K562 (cell line): ENCODE results near the gene EFNA2. TPM values are rescaled to one million over a fixed set of nuclear protein-coding genes. Genes with fewer than 3 reads are reported as not detected.

Source experiments
- CHCHD3 ChIP-seq: fragments of 250-450 bp; sonication (Bioruptor Pico); IDR thresholded peaks from 2 replicates; pipeline ENCODE4 v2.1.2; 2022; ENCODE audit warnings: mild to moderate bottlenecking
- E2F1 ChIP-seq: sonication (generic); formaldehyde crosslinking; IDR thresholded peaks from 2 replicates; pipeline ENCODE4 v1.8.1; 2023; ENCODE audit warnings: mild to moderate bottlenecking, missing genetic modification reagents, moderate library complexity
- ESRRA ChIP-seq: fragments of 450-650 bp; IDR thresholded peaks from 2 replicates; pipeline ENCODE4 v1.6.1; 2014; ENCODE audit warnings: low read depth, mild to moderate bottlenecking, moderate library complexity, borderline replicate concordance
- L3MBTL2 ChIP-seq: fragments of 450-650 bp; IDR thresholded peaks from 2 replicates; pipeline ENCODE4 v1.6.1; 2016; ENCODE audit warnings: mild to moderate bottlenecking, moderate library complexity
- MTA2 ChIP-seq: fragments of 450-650 bp; IDR thresholded peaks from 2 replicates; pipeline ENCODE4 v1.6.1; 2016; ENCODE audit warnings: low read depth
- RAD21 ChIP-seq, 2 experiments: fragments of 250-450 bp in 1 of 2; fragments of 450-650 bp in 1 of 2; sonication (Bioruptor Pico) in 1 of 2; formaldehyde crosslinking in 1 of 2; IDR thresholded peaks in 1 of 2; conservative IDR thresholded peaks in 1 of 2; 2 replicates each; pipeline versions ENCODE4 v1.4.0 to v1.8.0; 2020 to 2022; ENCODE audit warnings: mild to moderate bottlenecking in 2 of 2, moderate library complexity in 1 of 2
- RCOR1 ChIP-seq, 2 experiments: IDR thresholded peaks; 2 replicates each; pipeline ENCODE4 v1.6.1; 2012; ENCODE audit warnings: low read depth in 2 of 2, low read length in 2 of 2, borderline replicate concordance in 1 of 2, improper control_type of control experiment in 1 of 2
- RNF219 ChIP-seq: fragments of 250-450 bp; sonication (Bioruptor Pico); IDR thresholded peaks from 2 replicates; pipeline ENCODE4 v1.5.0; 2022; ENCODE audit warnings: mild to moderate bottlenecking
- SMAD1 ChIP-seq: fragments of 150-350 bp; IDR thresholded peaks from 2 replicates; pipeline ENCODE4 v1.6.1; 2014; ENCODE audit warnings: low read length, low read depth; ENCODE audit not compliant: partially characterized antibody
- SMAD4 ChIP-seq: fragments of 250-450 bp; sonication (Bioruptor Pico); conservative IDR thresholded peaks from 2 replicates; pipeline ENCODE4 v1.8.0; 2021; ENCODE audit warnings: inconsistent platforms, mild to moderate bottlenecking, moderate library complexity
- SRSF7 ChIP-seq: fragments of 200-400 bp; formaldehyde crosslinking; optimal IDR thresholded peaks from 2 replicates; pipeline ENCODE3; 2017; ENCODE audit warnings: mild to moderate bottlenecking, low read depth, low read length
- TCF7 ChIP-seq: sonication (generic); IDR thresholded peaks from 2 replicates; pipeline ENCODE4 v1.6.1; 2016; ENCODE audit warnings: antibody characterized with exemption, borderline replicate concordance
- TSHZ1 ChIP-seq: fragments of 250-450 bp; sonication (Bioruptor Pico); IDR thresholded peaks from 2 replicates; pipeline ENCODE4 v1.4.0; 2020; ENCODE audit warnings: mild to moderate bottlenecking, moderate library complexity
- ZBTB12 ChIP-seq: fragments of 250-450 bp; sonication (Bioruptor Pico); IDR thresholded peaks from 2 replicates; pipeline ENCODE4 v1.4.0; 2020
- ZFP91 ChIP-seq: sonication (generic); formaldehyde crosslinking; IDR thresholded peaks from 2 replicates; pipeline ENCODE4 v1.8.0; 2022; ENCODE audit warnings: mild to moderate bottlenecking, missing genetic modification reagents
- ZNF12 ChIP-seq: sonication (generic); formaldehyde crosslinking; IDR thresholded peaks from 2 replicates; pipeline ENCODE4 v1.4.0; 2020; ENCODE audit warnings: mild to moderate bottlenecking, missing genetic modification reagents
- ZNF239 ChIP-seq: fragments of 250-450 bp; sonication (Bioruptor Pico); IDR thresholded peaks from 2 replicates; pipeline ENCODE4 v1.4.0; 2020; ENCODE audit warnings: mild to moderate bottlenecking
- ZNF263 ChIP-seq: sonication (generic); formaldehyde crosslinking; IDR thresholded peaks from 2 replicates; pipeline ENCODE4 v1.8.0; 2022; ENCODE audit warnings: mild to moderate bottlenecking, missing genetic modification reagents, borderline replicate concordance
- polyA plus RNA-seq, 8 experiments: library from polyadenylated mRNA; depleted of rRNA in 4 of 8; stranded (reverse) in 5 of 8; unstranded in 3 of 8; fragments of >200 nt; fragmentation: Nextera tagmentation in 2 of 8; fragmentation: Illumina TruSeq in 1 of 8; extraction: Ambion mirVana in 2 of 8; extraction: Trizol in 1 of 8; gene quantifications; 2 replicates each; pipeline versions ENCODE4 v1.2.1 to v1.2.3, GENCODE V29; 2011 to 2014; ENCODE audit warnings: inconsistent platforms in 1 of 8, missing spikeins in 1 of 8
- total RNA-seq, 7 experiments: library from RNA; depleted of rRNA in 6 of 7; stranded (reverse); fragments of >200 nt in 6 of 7; fragmentation: Illumina TruSeq in 2 of 7; extraction: Trizol in 2 of 7; gene quantifications; 2 replicates each; pipeline versions ENCODE4 v1.2.1 to v1.2.3, GENCODE V29; 2011 to 2021; ENCODE audit warnings: low replicate concordance in 1 of 7

Gene EFNA2
- total and polyA plus RNA-seq, 9 of the 15 experiments (the other 6 are each of a cell fraction or from before 2014, with no cell fraction given) = 0.11 to 0.44 (median 0.15) TPM; not detected in 6

- TF ChIP-seq SMAD1 (peak; percentile 15), ZFP91 (no peak), TCF7 (no peak), RNF219 (CRISPR knock-in tag) (no peak), ESRRA (peak; percentile 99), ZNF263 (CRISPR knock-in tag) (no peak), CHCHD3 (CRISPR knock-in tag) (no peak), SMAD4 (peak; percentile 94), ZNF239 (no peak), RAD21 (CRISPR knock-in tag; conservative IDR thresholded peaks at IDR 0.05 in 1 of 2, IDR thresholded peaks at IDR 0.05 in 1 of 2) (peak; percentile 59 to 76), TSHZ1 (no peak), SRSF7 (no peak), L3MBTL2 (no peak), ZNF12 (no peak), E2F1 (CRISPR knock-in tag) (no peak), ZBTB12 (CRISPR knock-in tag) (no peak), RCOR1 (IDR thresholded peaks at IDR 0.05; ENCODE audit: borderline replicate concordance in 1 of 2, low read depth in 2 of 2, low read length in 2 of 2) (0 out of 4 replicates have a peak, but pooled peaks of 1 of the 2 experiments have one; percentile 58), MTA2 (no peak)
These were observed 36.8 kb upstream of the EFNA2 start (continued) for GRCh38 chr19:1248786-1249297.
